Inflammatory macrophage (primary cell): Measurements from ENCODE around the gene MXD3.
"Not testable (repeated sequence)": the region's sequence is repeated elsewhere in the genome, so short reads cannot be mapped to it uniquely, and the experiment has no call there.

Experiments used
- DNase-seq, 2 donors: peaks; one replicate each; pipeline ENCODE4 v3.0.0-alpha.2; 2020 to 2022

The MXD3 gene

GRCh38 chr5:177264178-177264577 is 47.5 kb downstream of the MXD3 start:
- no peak for DNase-seq

- DNase-seq, result no peak
Measured at GRCh38 chr5:177261510-177261909, 50.2 kb downstream of the MXD3 start.

- no peak for DNase-seq
Measured at GRCh38 chr5:177260961-177261360, 50.7 kb downstream of the MXD3 start.

- DNase-seq, result not testable (repeated sequence)
Measured at GRCh38 chr5:177258711-177259110, 53.0 kb downstream of the MXD3 start.
